Astrocyte (in vitro differentiated cells and primary cell): ENCODE results near the gene PLA2G4D. TPM values are rescaled to one million over a fixed set of nuclear protein-coding genes. Genes with fewer than 3 reads are reported as not detected.

Experiments used
- DNase-seq: peaks from one replicate; pipeline ENCODE4 v3.0.0-alpha.2; 2010; ENCODE audit warnings: low read depth
- FAIRE-seq: peaks from 2 replicates; lab custom pipeline; 2011; peaks lifted over from hg19 to GRCh38; lab: Jason Lieb, UNC
- H2AFZ ChIP-seq: 2 replicates; pipeline ENCODE4 v1.6.0; 2012; ENCODE audit warnings: low read depth, low read length, inconsistent platforms
- H3K27ac ChIP-seq: 2 replicates; pipeline ENCODE4 v1.5.1; 2011; ENCODE audit warnings: low read depth, low read length, inconsistent platforms
- H3K27me3 ChIP-seq: 2 replicates; pipeline ENCODE4 v1.6.0; 2011; ENCODE audit warnings: low read length, inconsistent platforms; ENCODE audit not compliant: insufficient read depth
- H3K36me3 ChIP-seq: 2 replicates; pipeline ENCODE4 v1.5.1; 2011; ENCODE audit warnings: low read length, inconsistent platforms; ENCODE audit not compliant: insufficient read depth
- H3K4me1 ChIP-seq: 2 replicates; pipeline ENCODE4 v1.5.1; 2011; ENCODE audit warnings: low read length, inconsistent platforms; ENCODE audit not compliant: insufficient read depth
- H3K4me2 ChIP-seq: 2 replicates; pipeline ENCODE4 v1.6.0; 2012; ENCODE audit warnings: low read length, inconsistent platforms
- H3K4me3 ChIP-seq: 2 replicates; pipeline ENCODE4 v1.5.1; 2011; ENCODE audit warnings: low read depth, mild to moderate bottlenecking, low read length, inconsistent platforms; ENCODE audit not compliant: insufficient read depth
- H3K79me2 ChIP-seq: 2 replicates; pipeline ENCODE4 v1.6.0; 2012; ENCODE audit warnings: mild to moderate bottlenecking, low read length, inconsistent platforms; ENCODE audit not compliant: insufficient read depth
- H3K9ac ChIP-seq: 2 replicates; pipeline ENCODE4 v1.6.0; 2012; ENCODE audit warnings: mild to moderate bottlenecking, low read length, inconsistent platforms
- H3K9me3 ChIP-seq: 2 replicates; pipeline ENCODE4 v1.5.1; 2012; ENCODE audit warnings: low read depth, mild to moderate bottlenecking, low read length, inconsistent platforms; ENCODE audit not compliant: insufficient read depth
- H4K20me1 ChIP-seq: 2 replicates; pipeline ENCODE4 v1.6.0; 2012; ENCODE audit warnings: low read length, inconsistent platforms; ENCODE audit not compliant: insufficient read depth
- H3K27ac Mint-ChIP-seq: one replicate; pipeline ENCODE4 v1.8.0; 2021; ENCODE audit warnings: mild to moderate bottlenecking, mixed read lengths; ENCODE audit not compliant: unreplicated experiment
- H3K27me3 Mint-ChIP-seq: one replicate; pipeline ENCODE4 v1.8.0; 2021; ENCODE audit warnings: low read depth, mixed read lengths; ENCODE audit not compliant: unreplicated experiment
- H3K36me3 Mint-ChIP-seq: one replicate; pipeline ENCODE4 v1.8.0; 2021; ENCODE audit warnings: low read depth, mixed read lengths; ENCODE audit not compliant: unreplicated experiment
- H3K4me1 Mint-ChIP-seq: one replicate; pipeline ENCODE4 v1.8.0; 2021; ENCODE audit warnings: low read depth, mixed read lengths; ENCODE audit not compliant: unreplicated experiment
- H3K4me3 Mint-ChIP-seq: one replicate; pipeline ENCODE4 v1.8.0; 2021; ENCODE audit warnings: mild to moderate bottlenecking, moderate library complexity, mixed read lengths; ENCODE audit not compliant: unreplicated experiment
- H3K9me3 Mint-ChIP-seq: one replicate; pipeline ENCODE4 v1.8.0; 2021; ENCODE audit warnings: mild to moderate bottlenecking, mixed read lengths; ENCODE audit not compliant: unreplicated experiment
- EZH2 ChIP-seq: IDR thresholded peaks from 2 replicates; pipeline ENCODE4 v1.6.1; 2012; ENCODE audit warnings: mild to moderate bottlenecking, low read length, inconsistent platforms; ENCODE audit not compliant: insufficient read depth
- total RNA-seq: library from RNA; stranded (reverse); gene quantifications from 2 replicates; pipeline ENCODE4 v1.2.1, GENCODE V29; 2021
- TF ChIP-seq, protein P1 (sequence below): IDR thresholded peaks from 2 replicates; pipeline ENCODE4 v1.5.1; 2011; ENCODE audit warnings: low read depth, mild to moderate bottlenecking, inconsistent platforms, low read length, moderate library complexity; ENCODE audit not compliant: insufficient read depth

Gene PLA2G4D
- total RNA-seq, 1 donor from 2014 or later = not detected

DNA sequence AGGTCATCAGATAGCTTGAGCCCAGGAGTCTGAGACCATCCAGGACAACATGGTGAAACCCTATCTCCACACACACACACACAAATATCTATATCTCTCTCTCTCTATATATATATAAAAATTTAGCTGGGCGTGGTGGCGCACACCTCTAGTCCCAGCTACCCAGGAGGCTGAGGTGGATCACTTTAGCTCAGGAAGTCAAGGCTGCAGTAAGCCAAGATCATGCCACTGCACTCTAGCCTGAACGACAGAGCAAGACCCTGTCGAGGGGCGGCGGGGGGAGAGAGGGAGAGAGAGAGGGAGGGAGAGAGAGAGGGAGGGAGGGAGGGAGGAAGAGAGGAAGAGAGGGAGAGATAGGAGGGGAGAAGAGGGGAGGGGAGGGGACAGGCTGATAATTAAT lies 34.1 kb upstream of the PLA2G4D start:
- no peak overlapping the region for H2AFZ ChIP-seq
- no peaks in the 10 kb centered on the region for H3K4me1 ChIP-seq
- H3K27me3 Mint-ChIP-seq = peaks cover 10% of the 10 kb centered on the region
- TF ChIP-seq, protein P1, sequence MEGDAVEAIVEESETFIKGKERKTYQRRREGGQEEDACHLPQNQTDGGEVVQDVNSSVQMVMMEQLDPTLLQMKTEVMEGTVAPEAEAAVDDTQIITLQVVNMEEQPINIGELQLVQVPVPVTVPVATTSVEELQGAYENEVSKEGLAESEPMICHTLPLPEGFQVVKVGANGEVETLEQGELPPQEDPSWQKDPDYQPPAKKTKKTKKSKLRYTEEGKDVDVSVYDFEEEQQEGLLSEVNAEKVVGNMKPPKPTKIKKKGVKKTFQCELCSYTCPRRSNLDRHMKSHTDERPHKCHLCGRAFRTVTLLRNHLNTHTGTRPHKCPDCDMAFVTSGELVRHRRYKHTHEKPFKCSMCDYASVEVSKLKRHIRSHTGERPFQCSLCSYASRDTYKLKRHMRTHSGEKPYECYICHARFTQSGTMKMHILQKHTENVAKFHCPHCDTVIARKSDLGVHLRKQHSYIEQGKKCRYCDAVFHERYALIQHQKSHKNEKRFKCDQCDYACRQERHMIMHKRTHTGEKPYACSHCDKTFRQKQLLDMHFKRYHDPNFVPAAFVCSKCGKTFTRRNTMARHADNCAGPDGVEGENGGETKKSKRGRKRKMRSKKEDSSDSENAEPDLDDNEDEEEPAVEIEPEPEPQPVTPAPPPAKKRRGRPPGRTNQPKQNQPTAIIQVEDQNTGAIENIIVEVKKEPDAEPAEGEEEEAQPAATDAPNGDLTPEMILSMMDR = no peak
- TF ChIP-seq EZH2 = no peak
- H4K20me1 ChIP-seq = no peaks in the 10 kb centered on the region
- no peaks in the 10 kb centered on the region for H3K36me3 Mint-ChIP-seq
- no peak overlapping the region for H3K4me3 Mint-ChIP-seq
- H3K9me3 Mint-ChIP-seq = no peaks in the 10 kb centered on the region
- no peak overlapping the region for H3K27ac Mint-ChIP-seq
- no peak overlapping the region for H3K27ac ChIP-seq
- H3K4me2 ChIP-seq = no peak overlapping the region
- H3K4me3 ChIP-seq = no peak overlapping the region
- FAIRE-seq (no peak), DNase-seq (no peak)
- H3K9me3 ChIP-seq = no peaks in the 10 kb centered on the region
- peaks cover 44% of the 10 kb centered on the region for H3K27me3 ChIP-seq
- no peak overlapping the region for H3K9ac ChIP-seq
- H3K4me1 Mint-ChIP-seq = peaks cover 2% of the 10 kb centered on the region
- no peaks in the 10 kb centered on the region for H3K79me2 ChIP-seq
- H3K36me3 ChIP-seq = no peaks in the 10 kb centered on the region

- Histone ChIP-seq H3K4me2 (no peak overlapping the region), H3K27me3 (peaks cover 51% of the 10 kb centered on the region), H4K20me1 (no peaks in the 10 kb centered on the region), H2AFZ (no peak overlapping the region), H3K4me3 (no peak overlapping the region), H3K4me1 (no peaks in the 10 kb centered on the region), H3K27ac (no peak overlapping the region), H3K9ac (no peak overlapping the region), H3K36me3 (no peaks in the 10 kb centered on the region), H3K79me2 (no peaks in the 10 kb centered on the region), H3K9me3 (no peaks in the 10 kb centered on the region)
- peaks cover 2% of the 10 kb centered on the region for H3K36me3 Mint-ChIP-seq
- no peak for DNase-seq
- peaks cover 23% of the 10 kb centered on the region for H3K27me3 Mint-ChIP-seq
- H3K9me3 Mint-ChIP-seq = no peaks in the 10 kb centered on the region
- no peak overlapping the region for H3K27ac Mint-ChIP-seq
- TF ChIP-seq, protein P1 = no peak
- no peaks in the 10 kb centered on the region for H3K4me1 Mint-ChIP-seq
- no peak overlapping the region for H3K4me3 Mint-ChIP-seq
- FAIRE-seq = no peak
Measured at GRCh38 chr15:42123546-42123945, 29.2 kb upstream of the PLA2G4D start.

- Mint-ChIP-seq H3K9me3 (no peaks in the 10 kb centered on the region), H3K27ac (no peak overlapping the region), H3K36me3 (peaks cover 2% of the 10 kb centered on the region), H3K4me3 (no peak overlapping the region), H3K4me1 (no peaks in the 10 kb centered on the region), H3K27me3 (peaks cover 23% of the 10 kb centered on the region)
- Histone ChIP-seq H3K36me3 (no peaks in the 10 kb centered on the region), H3K27ac (no peak overlapping the region), H3K9ac (no peak overlapping the region), H3K4me1 (no peaks in the 10 kb centered on the region), H3K4me3 (no peak overlapping the region), H4K20me1 (no peaks in the 10 kb centered on the region), H3K79me2 (no peaks in the 10 kb centered on the region), H3K9me3 (no peaks in the 10 kb centered on the region), H2AFZ (no peak overlapping the region), H3K4me2 (no peak overlapping the region), H3K27me3 (peaks cover 55% of the 10 kb centered on the region)
- DNase-seq (no peak), FAIRE-seq (no peak)
- TF ChIP-seq EZH2 = no peak
- TF ChIP-seq, protein P1 = no peak
Measured at GRCh38 chr15:42121682-42122081, 27.3 kb upstream of the PLA2G4D start.
